COLO668 (cell line): Measurements from ENCODE around the gene ATP4A.
"Not testable (repeated sequence)": the region's sequence is repeated elsewhere in the genome, so short reads cannot be mapped to it uniquely, and the experiment has no call there.

Experiments used
- DNase-seq: peaks from one replicate; lab custom pipeline; 2025; ENCODE audit not compliant: unreplicated experiment; lab: John Stamatoyannopoulos, UW

ATP4A gene

DNA sequence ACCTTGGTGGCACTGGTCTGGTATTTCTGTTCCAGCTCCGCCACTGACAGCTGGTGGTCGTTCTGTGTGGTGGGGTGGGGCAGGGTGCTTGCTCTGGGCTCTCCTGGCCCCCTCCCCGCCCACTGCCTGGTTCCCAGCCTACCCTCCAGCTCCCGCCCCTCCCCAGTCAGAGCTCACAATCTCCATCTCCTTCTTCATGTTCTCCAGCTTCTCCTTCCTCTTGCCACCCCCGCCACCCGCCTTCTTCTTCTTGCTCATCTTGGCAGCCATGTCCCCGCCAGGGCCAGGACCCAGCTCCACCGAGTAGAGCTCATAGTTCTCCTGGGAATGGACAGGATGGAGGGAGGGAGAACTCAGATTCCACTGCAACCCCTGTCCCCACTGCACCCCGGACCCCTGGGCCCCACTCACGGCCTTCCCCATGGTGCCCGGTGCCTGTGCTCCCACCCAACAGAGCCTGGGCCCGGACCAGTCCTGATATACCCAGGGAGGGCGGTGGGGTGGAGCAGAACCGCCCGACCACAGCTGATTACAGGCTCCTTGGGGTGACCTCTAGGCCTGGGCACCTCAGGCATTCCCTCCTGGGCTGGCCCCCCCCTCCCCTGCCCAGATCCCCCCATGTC is at the start of gene ATP4A:
Gene ATP4A (minus strand): TSS at position 452 of the 623 bp plus-strand sequence. CDS start 29 bp downstream, at position 423.
- DNase-seq, result no peak

- DNase-seq, result peak; percentile 92
These were observed 49.3 kb upstream of the ATP4A start, which contains the start of gene HAUS5 for GRCh38 chr19:35612559-35613321. Gene HAUS5, plus strand, starts transcription at chr19:35612735. Its CDS starts 60 bp downstream, at chr19:35612795.

- no peak for DNase-seq
These were observed 48.7 kb upstream of the ATP4A start for GRCh38 chr19:35612224-35612558.

DNA sequence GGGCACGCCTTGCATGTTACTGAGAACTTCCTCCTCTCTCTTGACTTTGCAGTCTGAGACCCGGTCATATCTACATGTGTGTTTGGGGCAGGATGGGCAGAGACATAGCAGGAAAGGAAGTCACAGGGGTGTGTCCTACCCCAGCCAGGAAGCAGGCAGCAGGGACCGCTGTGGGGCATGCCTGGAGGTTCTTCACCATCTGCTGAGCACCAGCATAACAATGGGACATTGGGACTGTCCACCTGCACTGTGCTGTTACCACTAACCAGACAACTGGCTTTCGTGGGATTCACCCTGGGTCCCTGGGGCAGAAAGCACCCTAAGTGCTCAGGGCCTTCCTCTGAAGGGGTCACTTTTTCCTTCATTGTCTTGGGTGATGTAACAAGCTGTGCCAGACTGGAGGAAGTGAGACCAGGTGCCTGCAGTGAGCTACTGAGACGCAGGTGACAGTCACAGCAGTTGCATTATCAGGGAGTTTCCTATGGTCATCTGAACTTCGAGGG is 46.4 kb upstream of the ATP4A start:
- no peak for DNase-seq

DNA sequence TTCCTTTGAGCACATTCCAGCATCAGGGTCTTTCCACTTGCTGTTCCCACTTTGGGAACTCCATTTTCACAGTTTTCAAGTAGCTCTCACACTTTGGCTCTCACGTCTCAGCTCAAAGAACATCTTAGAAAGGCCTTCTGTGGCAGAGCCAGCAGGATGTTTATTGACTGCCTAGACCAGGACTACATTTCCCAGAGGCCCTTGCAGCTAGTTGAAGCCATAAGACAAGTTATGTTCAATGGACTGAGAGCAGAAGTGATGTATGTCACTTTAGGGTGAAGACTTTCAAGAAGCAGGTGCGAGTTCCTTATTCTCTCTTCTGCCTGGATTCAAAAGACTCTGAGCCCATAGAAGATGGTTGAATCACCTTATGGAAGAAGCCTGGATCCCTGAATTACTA is 44.8 kb upstream of the ATP4A start:
- DNase-seq, result no peak

GRCh38 chr19:35607661-35608060 is 44.2 kb upstream of the ATP4A start:
- no peak for DNase-seq

GRCh38 chr19:35607170-35607569 is 43.7 kb upstream of the ATP4A start:
- DNase-seq, result not testable (repeated sequence)

- not testable (repeated sequence) for DNase-seq
These were observed 41.0 kb upstream of the ATP4A start for GRCh38 chr19:35604436-35604835.

GRCh38 chr19:35601971-35602370 is 38.5 kb upstream of the ATP4A start:
- no peak for DNase-seq

GRCh38 chr19:35596366-35596999 is 33.0 kb upstream of the ATP4A start:
- DNase-seq, result no peak

GRCh38 chr19:35595928-35596327 is 32.5 kb upstream of the ATP4A start:
- DNase-seq, result no peak

DNA sequence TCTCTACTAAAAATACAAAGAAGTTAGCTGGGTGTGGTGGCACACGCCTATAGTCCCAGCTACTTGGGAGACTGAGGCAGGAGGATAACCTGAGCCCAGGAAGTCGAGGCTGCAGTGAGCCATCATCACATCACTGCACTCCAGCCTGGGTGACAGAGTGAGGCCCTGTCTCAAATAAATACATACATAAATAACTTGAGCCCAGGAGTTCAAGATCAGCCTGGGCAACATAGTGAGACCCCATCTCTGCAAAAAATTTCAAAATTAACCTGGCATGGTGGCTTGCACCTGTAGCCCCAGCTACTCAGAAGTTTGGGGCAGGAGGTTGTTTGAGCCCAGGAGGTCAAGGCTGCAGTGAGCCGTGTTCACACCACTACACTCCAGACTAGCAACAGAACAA is 31.6 kb upstream of the ATP4A start:
- DNase-seq, result not testable (repeated sequence)

DNA sequence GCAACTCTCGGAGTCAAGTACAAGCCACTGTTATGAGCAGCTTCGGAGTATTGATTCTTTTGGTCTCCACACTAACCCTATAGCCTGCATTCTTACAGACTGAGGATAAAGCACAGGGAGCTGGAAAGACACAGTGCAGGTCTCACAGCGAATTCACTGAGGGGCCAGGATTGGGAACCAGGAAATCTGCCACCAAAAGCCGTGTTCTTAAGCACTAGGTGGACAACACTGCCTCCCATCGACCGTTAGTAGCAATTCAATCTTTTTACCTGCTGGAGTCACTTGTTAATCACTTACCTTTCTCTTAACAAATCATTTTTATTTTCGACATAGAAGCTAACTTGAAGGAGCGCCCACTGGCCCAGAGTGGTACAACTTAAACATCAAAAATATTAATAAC is 28.8 kb upstream of the ATP4A start:
- peak; percentile 30 for DNase-seq

- DNase-seq, result no peak
These were observed 27.4 kb upstream of the ATP4A start for GRCh38 chr19:35590875-35591274.

DNA sequence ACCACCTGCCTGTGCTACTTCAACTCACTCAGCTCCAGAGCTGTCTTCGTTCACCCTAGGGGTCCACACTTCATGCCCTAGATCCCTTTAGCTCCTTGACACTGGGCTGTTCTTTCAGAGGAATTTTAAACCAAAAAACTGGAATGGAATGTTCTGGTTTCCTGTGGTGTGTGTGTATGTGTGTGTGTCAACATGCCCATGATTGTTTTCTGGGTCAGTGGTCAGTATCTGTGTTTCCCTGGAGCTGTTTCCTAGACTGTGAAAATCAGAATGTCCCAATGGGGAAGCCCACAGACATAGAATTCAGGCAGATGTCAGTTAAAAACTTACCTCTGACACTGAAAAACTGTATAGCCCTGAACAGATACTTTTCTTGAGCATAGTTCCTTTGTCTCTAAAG is 23.9 kb upstream of the ATP4A start:
- DNase-seq, result no peak

GRCh38 chr19:35585848-35586247 is 22.4 kb upstream of the ATP4A start, which contains the start of gene PMIS2:
Gene PMIS2, plus strand, starts transcription at chr19:35586173. Its CDS starts 87 bp downstream, at chr19:35586260.
- DNase-seq, result no peak

DNA sequence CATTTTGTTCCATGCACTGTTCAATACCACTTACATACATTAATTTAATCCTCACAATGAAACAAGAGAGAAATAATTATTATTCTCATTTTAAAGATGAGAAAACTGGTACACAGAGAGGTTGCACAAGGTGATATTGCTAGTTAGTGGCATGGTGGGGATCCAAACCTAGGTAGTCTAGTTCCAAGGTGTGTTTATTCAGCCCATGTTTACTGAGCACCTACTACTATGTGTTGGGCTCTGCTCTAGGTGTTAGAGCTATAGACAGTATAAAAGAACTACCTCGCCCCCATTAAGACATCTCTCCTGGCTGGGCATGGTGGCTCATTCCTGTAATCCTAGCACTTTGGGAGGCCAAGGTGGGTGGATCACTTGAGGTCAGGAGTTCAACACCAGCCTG is 19.3 kb upstream of the ATP4A start:
- DNase-seq, result no peak

DNA sequence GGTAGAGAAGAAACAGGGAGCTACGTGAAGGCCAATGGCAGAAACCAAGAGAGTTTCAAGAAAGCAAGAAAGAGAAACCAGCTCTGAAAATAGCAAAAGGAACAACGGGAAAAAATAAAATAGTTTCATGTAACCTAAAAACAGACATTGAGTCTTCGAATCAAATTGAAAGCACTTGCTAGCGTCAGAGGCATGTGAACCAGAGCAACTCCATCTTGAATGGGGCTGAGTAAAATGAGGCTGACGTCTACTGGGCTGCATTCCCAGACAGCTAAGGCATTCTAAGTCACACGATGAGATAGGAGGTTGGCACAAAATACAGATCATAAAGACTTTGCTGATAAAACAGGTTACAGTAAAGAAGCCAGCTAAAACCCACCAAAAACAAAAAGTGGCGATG is 15.2 kb upstream of the ATP4A start:
- DNase-seq, result no peak

DNA sequence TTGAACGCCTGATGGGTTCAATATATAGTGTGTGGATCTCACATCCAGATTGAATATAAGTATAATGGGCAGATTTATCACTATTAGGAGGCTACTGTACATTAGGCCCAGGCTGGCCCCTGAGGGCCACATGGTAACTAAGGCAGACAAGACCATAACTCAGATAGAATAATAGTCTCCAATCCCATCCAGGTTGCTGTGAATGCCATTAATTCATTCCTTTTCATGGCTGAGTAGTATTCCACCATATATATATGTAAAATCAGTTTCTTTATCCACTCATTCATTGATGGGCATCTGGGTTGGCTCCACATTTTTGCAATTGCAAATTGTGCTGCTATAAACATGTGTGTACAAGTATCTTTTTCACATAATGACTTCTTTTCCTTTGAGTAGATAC is 14.5 kb upstream of the ATP4A start:
- no peak for DNase-seq

DNA sequence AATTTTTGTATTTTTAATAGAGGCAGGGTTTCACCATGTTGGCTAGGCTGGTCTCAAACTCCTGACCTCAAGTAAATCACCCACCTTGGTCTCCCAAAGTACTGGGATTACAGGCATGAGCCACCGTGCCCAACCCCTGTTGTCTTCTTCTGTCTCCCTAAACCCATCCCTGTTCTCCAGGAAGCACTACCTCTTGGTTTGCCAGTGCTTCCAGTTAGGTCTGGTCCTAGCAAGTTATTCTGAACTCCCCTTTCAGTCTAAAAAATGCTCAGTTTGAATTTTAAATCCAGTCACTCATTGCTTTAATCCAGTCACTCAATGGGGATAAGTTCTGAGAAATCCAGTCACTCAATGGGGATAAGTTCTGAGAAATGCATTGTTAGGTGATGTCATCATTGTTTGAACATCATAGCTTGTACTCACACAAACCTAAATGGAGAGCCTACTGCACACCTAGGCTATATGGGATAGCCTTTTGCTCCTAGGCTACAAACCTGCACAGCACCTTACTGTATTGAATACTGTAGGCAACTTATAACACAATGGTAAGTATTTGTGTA is 8.0 kb upstream of the ATP4A start:
- no peak for DNase-seq

DNA sequence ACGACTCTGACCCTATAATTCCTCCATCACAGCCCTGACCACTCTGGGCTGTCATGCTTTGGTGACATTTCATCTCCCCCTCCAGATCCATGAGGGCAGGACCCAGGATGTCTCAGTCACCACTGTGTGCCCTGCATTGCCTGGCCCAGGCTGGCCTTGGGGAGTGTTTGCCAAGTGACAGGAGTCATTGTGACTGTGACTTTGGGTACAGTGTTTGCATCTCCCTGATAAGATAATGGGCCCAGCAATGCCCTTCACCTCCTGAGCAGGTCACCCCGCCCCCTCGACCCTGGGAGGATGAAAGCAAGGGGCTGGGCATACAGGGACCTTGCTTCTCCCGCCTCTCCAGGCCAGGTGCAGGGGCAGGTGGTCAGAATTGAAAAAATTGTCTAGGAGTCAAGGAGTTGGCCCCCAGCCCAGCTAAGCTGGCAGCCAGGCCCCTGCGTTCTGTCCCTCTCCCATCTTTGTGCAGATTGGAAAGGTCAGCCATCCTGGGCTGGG is 5.9 kb upstream of the ATP4A start:
- no peak for DNase-seq
